ENCODE measurements around the gene PDLIM1.

The PDLIM1 gene

DNA sequence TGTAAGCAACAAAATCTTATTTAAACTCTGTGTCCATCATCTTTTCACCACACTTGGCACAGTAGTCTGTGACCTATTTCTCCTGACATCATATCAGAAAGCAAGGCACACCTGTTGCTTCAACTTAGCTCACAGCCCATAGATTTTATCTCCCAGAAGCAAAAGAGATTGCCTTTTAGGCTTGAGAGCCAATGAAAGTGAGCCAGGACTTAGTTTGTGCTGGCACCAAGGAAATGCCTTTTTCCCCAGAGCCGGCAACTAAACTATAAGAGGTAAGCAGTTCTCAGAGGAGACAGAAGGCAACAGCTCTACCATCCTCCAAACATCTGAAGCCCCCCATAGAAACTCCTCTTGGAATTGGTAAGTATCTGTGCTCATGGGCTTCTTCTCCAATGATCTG, 96.9 kb downstream of the PDLIM1 start, which contains the start of gene ACSM6:
TSS of gene ACSM6 (plus strand) at position 295 of the 400 bp plus-strand sequence. CDS start 248 bp downstream, outside the sequence.
- TF ChIP-seq, protein P1, sequence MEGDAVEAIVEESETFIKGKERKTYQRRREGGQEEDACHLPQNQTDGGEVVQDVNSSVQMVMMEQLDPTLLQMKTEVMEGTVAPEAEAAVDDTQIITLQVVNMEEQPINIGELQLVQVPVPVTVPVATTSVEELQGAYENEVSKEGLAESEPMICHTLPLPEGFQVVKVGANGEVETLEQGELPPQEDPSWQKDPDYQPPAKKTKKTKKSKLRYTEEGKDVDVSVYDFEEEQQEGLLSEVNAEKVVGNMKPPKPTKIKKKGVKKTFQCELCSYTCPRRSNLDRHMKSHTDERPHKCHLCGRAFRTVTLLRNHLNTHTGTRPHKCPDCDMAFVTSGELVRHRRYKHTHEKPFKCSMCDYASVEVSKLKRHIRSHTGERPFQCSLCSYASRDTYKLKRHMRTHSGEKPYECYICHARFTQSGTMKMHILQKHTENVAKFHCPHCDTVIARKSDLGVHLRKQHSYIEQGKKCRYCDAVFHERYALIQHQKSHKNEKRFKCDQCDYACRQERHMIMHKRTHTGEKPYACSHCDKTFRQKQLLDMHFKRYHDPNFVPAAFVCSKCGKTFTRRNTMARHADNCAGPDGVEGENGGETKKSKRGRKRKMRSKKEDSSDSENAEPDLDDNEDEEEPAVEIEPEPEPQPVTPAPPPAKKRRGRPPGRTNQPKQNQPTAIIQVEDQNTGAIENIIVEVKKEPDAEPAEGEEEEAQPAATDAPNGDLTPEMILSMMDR (IDR thresholded peaks at IDR 0.05), result no peak
- DNase-seq (ENCODE audit: low spot score), result no peak

DNA sequence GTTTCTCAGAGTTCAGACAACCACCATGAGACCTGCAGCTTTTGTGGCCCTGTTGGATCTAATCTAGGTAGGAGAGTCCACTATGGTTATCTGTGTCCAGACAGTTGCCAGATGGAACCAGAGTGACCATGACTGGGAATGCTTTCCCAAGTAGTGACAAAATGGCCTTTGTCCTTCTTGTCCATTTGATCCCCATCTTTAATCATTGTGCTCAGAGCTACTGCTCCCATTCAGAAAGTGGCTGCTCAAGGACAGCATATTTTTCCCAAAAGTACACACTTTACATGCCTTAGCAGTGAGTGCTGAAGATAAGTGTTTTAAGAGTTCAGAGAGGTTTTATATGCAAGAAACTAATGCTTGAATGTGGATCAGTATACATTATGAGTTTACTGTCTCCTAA, 102.2 kb downstream of the PDLIM1 start:
- TF ChIP-seq, protein P1 (IDR thresholded peaks at IDR 0.05), result no peak
- no peak for DNase-seq (ENCODE audit: low spot score)
- no peak overlapping the region for H3K27ac ChIP-seq
- H3K4me3 ChIP-seq, result no peak overlapping the region

More for the DNA sequence above, 96.9 kb downstream of the PDLIM1 start, which contains the start of gene ACSM6:
- H3K4me3 ChIP-seq, result no peak within 1 kb of the TSS
- no peak within 1 kb of the TSS for H3K27ac ChIP-seq

DNA sequence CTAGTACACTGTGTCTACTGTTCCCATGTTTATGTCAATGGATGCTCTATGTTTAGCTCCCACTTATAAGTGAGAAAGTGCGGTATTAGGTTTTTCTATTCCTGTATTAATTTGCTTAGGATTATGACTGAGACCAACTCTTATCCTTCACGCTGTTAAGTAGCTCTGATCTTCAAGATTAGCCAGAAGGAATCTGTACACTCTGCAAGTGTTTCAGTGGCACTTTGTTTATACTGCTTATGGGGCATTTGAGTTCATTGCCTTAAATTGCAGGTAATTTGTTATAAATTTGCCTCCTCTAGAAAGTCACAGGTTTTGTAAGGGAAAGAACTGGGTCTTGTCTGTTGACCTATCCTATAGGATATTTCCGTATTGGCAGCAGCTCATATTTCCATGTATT, 103.2 kb downstream of the PDLIM1 start:
- no peak for DNase-seq (ENCODE audit: low spot score)
- TF ChIP-seq, protein P1 (IDR thresholded peaks at IDR 0.05), result no peak
- Histone ChIP-seq H3K27ac (no peak overlapping the region), H3K4me3 (no peak overlapping the region)
